ENCODE results near the gene CEP68.

Gene CEP68

GRCh38 chr2:65056215-65057053 is at the start of gene CEP68:
TSS of gene CEP68 (plus strand) at chr2:65056416. CDS start at chr2:65069445, 13,029 bp downstream.
- H3K4me3 ChIP-seq (ENCODE audit: low read depth, low read length) = peak within 1 kb of the TSS; percentile 88
- DNase-seq (ENCODE audit: low read depth) = peak; percentile 98
- TF ChIP-seq CTCF (IDR thresholded peaks at IDR 0.05; ENCODE audit: insufficient read depth, low read depth, low read length, missing control alignments) = no peak

- TF ChIP-seq CTCF (IDR thresholded peaks at IDR 0.05; ENCODE audit: insufficient read depth, low read depth, low read length, missing control alignments) = no peak
- no peak for DNase-seq (ENCODE audit: low read depth)
- H3K4me3 ChIP-seq (ENCODE audit: low read depth, low read length) = no peak overlapping the region
Observed at GRCh38 chr2:65013776-65014175, 42.4 kb upstream of the CEP68 start.

- no peak for DNase-seq (ENCODE audit: low read depth)
- no peak for TF ChIP-seq CTCF (IDR thresholded peaks at IDR 0.05; ENCODE audit: insufficient read depth, low read depth, low read length, missing control alignments)
- H3K4me3 ChIP-seq (ENCODE audit: low read depth, low read length) = no peak overlapping the region
Observed at GRCh38 chr2:65015731-65016130, 40.5 kb upstream of the CEP68 start.

- peak; percentile 61 for DNase-seq (ENCODE audit: low read depth)
- no peak for TF ChIP-seq CTCF (IDR thresholded peaks at IDR 0.05; ENCODE audit: insufficient read depth, low read depth, low read length, missing control alignments)
- H3K4me3 ChIP-seq (ENCODE audit: low read depth, low read length) = no peak overlapping the region
Observed at GRCh38 chr2:65016789-65017188, 39.4 kb upstream of the CEP68 start.

GRCh38 chr2:65017335-65017734 is 38.9 kb upstream of the CEP68 start:
- DNase-seq (ENCODE audit: low read depth) = no peak
- no peak overlapping the region for H3K4me3 ChIP-seq (ENCODE audit: low read depth, low read length)
- peak; percentile 22 for TF ChIP-seq CTCF (IDR thresholded peaks at IDR 0.05; ENCODE audit: insufficient read depth, low read depth, low read length, missing control alignments)

- no peak for TF ChIP-seq CTCF (IDR thresholded peaks at IDR 0.05; ENCODE audit: insufficient read depth, low read depth, low read length, missing control alignments)
- DNase-seq (ENCODE audit: low read depth) = no peak
- H3K4me3 ChIP-seq (ENCODE audit: low read depth, low read length) = no peak overlapping the region
Observed at GRCh38 chr2:65018141-65018582, 38.1 kb upstream of the CEP68 start.

Data from GM12865 (cell line).